Lung (tissue), 12 donors: ENCODE results near the gene PRR5L. TPM values are rescaled to one million over a fixed set of nuclear protein-coding genes. Genes with fewer than 3 reads are reported as not detected.

Experiments used
- ATAC-seq: fragments of 200-7000 bp; cut with Tn5 transposase; one replicate; pipeline ENCODE4 v1.9.1; 2020; ENCODE audit warnings: moderate number of reproducible peaks; ENCODE audit not compliant: insufficient read depth, low FRiP score
- DNase-seq, 3 donors: peaks; one replicate each; pipeline ENCODE4 v3.0.0-alpha.2; 2013 to 2017
- H3K27ac ChIP-seq, 2 donors: one replicate each; pipeline ENCODE4 v1.5.1; 2013; ENCODE audit warnings: mild to moderate bottlenecking in 2 of 2, moderate library complexity in 2 of 2, control low read depth in 1 of 2, inconsistent platforms in 1 of 2, low read depth in 1 of 2, low read length in 1 of 2
- H3K27me3 ChIP-seq, 3 donors: one replicate each; pipeline ENCODE4 v1.5.1; 2013; ENCODE audit warnings: low read length in 2 of 3; ENCODE audit not compliant: control insufficient read depth in 3 of 3, insufficient read depth in 3 of 3
- H3K36me3 ChIP-seq, 4 donors: one replicate each; pipeline ENCODE4 v1.5.1; 2013; ENCODE audit warnings: low read length in 4 of 4, mild to moderate bottlenecking in 1 of 4, moderate library complexity in 1 of 4; ENCODE audit not compliant: control insufficient read depth in 4 of 4, insufficient read depth in 4 of 4
- H3K4me1 ChIP-seq, 5 donors: one replicate each; pipeline ENCODE4 v1.5.1; 2013; ENCODE audit warnings: low read length in 5 of 5, mild to moderate bottlenecking in 2 of 5, moderate library complexity in 1 of 5; ENCODE audit not compliant: control insufficient read depth in 5 of 5, insufficient read depth in 5 of 5
- H3K4me3 ChIP-seq: one replicate; pipeline ENCODE4 v1.5.1; 2013; ENCODE audit warnings: mild to moderate bottlenecking, control low read depth, moderate library complexity
- H3K9ac ChIP-seq, 2 donors: one replicate each; pipeline ENCODE4 v1.5.1; 2013; ENCODE audit warnings: low read length in 2 of 2, control low read depth in 1 of 2; ENCODE audit not compliant: insufficient read depth in 1 of 2
- H3K9me3 ChIP-seq, 4 donors: one replicate each; pipeline ENCODE4 v1.5.1; 2013; ENCODE audit warnings: low read length in 3 of 4, mild to moderate bottlenecking in 1 of 4, moderate library complexity in 1 of 4; ENCODE audit not compliant: control insufficient read depth in 4 of 4, insufficient read depth in 3 of 4
- WGBS, 2 donors: extraction: QIAGEN DNeasy Blood & Tissue Kit; methylation state at CpG; one replicate each; pipeline ENCODE4 v1.1.7; 2013; 5-methylcytosine and 5-hydroxymethylcytosine counted together
- polyA plus RNA-seq, 2 donors: library from polyadenylated mRNA; stranded (reverse); fragments of 200-250 nt; gene quantifications; one replicate each; pipeline ENCODE4 v1.2.1, GENCODE V29; 2013
- total RNA-seq, 2 donors: library from RNA; depleted of rRNA in 1 of 2; stranded (reverse); fragments of >200 nt in 1 of 2; gene quantifications; one replicate each; pipeline ENCODE4 v1.2.1, GENCODE V29; 2014 to 2021
- TF ChIP-seq, protein P1 (sequence below): IDR thresholded peaks from 2 replicates; pipeline ENCODE4 v1.5.1; 2012; ENCODE audit warnings: mild to moderate bottlenecking; ENCODE audit errors: control extremely low read depth, extremely low read depth
- donor health status: control.
- donor health status: control.
- donor health status: Bipolar disorder and iron deficiency.
- donor health status: healthy.
- donor health status: DM: yes; HTN: yes; CAD: no.

Gene PRR5L
- total and polyA plus RNA-seq, 4 donors: 6.3 to 27.5 (median 9.0) TPM

- 69 to 75% methylated on average over 5 of the region's 5 CpGs for WGBS, 2 donors
- DNase-seq (no peak), ATAC-seq (no peak)
- Histone ChIP-seq H3K4me1 (no peaks in the 10 kb centered on the region), H3K36me3 (peaks cover 24 to 28% (median 26%) of the 10 kb centered on the region in 4 donors), H3K4me3 (no peak overlapping the region), H3K9ac (no peak overlapping the region), H3K27ac (no peak overlapping the region), H3K9me3 (peaks cover 0 to 3% (median 1%) of the 10 kb centered on the region in 4 donors), H3K27me3 (no peaks in the 10 kb centered on the region)
- TF ChIP-seq, protein P1, sequence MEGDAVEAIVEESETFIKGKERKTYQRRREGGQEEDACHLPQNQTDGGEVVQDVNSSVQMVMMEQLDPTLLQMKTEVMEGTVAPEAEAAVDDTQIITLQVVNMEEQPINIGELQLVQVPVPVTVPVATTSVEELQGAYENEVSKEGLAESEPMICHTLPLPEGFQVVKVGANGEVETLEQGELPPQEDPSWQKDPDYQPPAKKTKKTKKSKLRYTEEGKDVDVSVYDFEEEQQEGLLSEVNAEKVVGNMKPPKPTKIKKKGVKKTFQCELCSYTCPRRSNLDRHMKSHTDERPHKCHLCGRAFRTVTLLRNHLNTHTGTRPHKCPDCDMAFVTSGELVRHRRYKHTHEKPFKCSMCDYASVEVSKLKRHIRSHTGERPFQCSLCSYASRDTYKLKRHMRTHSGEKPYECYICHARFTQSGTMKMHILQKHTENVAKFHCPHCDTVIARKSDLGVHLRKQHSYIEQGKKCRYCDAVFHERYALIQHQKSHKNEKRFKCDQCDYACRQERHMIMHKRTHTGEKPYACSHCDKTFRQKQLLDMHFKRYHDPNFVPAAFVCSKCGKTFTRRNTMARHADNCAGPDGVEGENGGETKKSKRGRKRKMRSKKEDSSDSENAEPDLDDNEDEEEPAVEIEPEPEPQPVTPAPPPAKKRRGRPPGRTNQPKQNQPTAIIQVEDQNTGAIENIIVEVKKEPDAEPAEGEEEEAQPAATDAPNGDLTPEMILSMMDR: no peak
Observed at GRCh38 chr11:36271794-36272407, 24.2 kb upstream of the PRR5L start.

GRCh38 chr11:36273110-36273509 is 23.0 kb upstream of the PRR5L start:
- Histone ChIP-seq H3K4me1 (no peaks in the 10 kb centered on the region), H3K36me3 (peaks cover 24 to 32% (median 29%) of the 10 kb centered on the region in 4 donors), H3K4me3 (no peak overlapping the region), H3K27me3 (no peaks in the 10 kb centered on the region), H3K27ac (no peak overlapping the region), H3K9me3 (peaks cover 0 to 3% (median 1%) of the 10 kb centered on the region in 4 donors), H3K9ac (no peak overlapping the region)
- TF ChIP-seq, protein P1: no peak
- DNase-seq: no peak
- WGBS, 2 donors: 88 to 93% methylated on average over 3 of the region's 3 CpGs
- ATAC-seq: no peak

- Histone ChIP-seq H3K27me3 (no peaks in the 10 kb centered on the region), H3K36me3 (peaks cover 24 to 38% (median 34%) of the 10 kb centered on the region in 4 donors), H3K9me3 (peaks cover 0 to 3% (median 1%) of the 10 kb centered on the region in 4 donors), H3K4me1 (no peaks in the 10 kb centered on the region), H3K4me3 (no peak overlapping the region), H3K9ac (no peak overlapping the region), H3K27ac (no peak overlapping the region)
- DNase-seq (no peak), ATAC-seq (no peak)
- TF ChIP-seq, protein P1: no peak
- WGBS, 2 donors: 95 to 97% methylated on average over 7 of the region's 7 CpGs
Observed at GRCh38 chr11:36274414-36274813, 21.7 kb upstream of the PRR5L start.
